HepG2 (cell line): ENCODE measurements around the gene SFRP2. TPM values are rescaled to one million over a fixed set of nuclear protein-coding genes. Genes with fewer than 3 reads are reported as not detected.

Experiments
- ATAC-seq: fragments of 200-7000 bp; cut with Tn5 transposase; 3 replicates; pipeline ENCODE4 v1.9.1; 2020; ENCODE audit warnings: mild to moderate bottlenecking, moderate library complexity
- BruUV-seq: library from RNA; stranded (reverse); fragments of 400-500 nt; replicated peaks from 2 replicates; lab custom pipeline; 2021; lab: Mats Ljungman, UMichigan
- CTCF ChIA-PET: fragments of 300-600 bp; formaldehyde crosslinking; extraction: SDS; loops from one replicate; lab custom pipeline; 2021; ENCODE audit warnings: low total read pairs, inconsistent platforms, low intra/inter-chr PET ratio; lab: Yijun Ruan, JAX
- POLR2A ChIA-PET: fragments of 350-600 bp; sonication (Branson Sonifier 250); formaldehyde crosslinking; loops from one replicate; lab custom pipeline; 2020; ENCODE audit warnings: antibody characterized with exemption, inconsistent platforms; lab: Yijun Ruan, JAX
- DNase-seq: peaks from one replicate; pipeline ENCODE4 v3.0.0-alpha.2; 2015; ENCODE audit warnings: low spot score
- FAIRE-seq: peaks from 3 replicates; lab custom pipeline; 2011; peaks lifted over from hg19 to GRCh38; lab: Jason Lieb, UNC
- H2AFZ ChIP-seq: one replicate; pipeline ENCODE4 v1.6.1; 2011; ENCODE audit warnings: low read length, inconsistent platforms
- H3K27ac ChIP-seq: fragments of 300-600 bp; 3 replicates; pipeline ENCODE4 v1.8.0; 2011; ENCODE audit warnings: mixed run types, mild to moderate bottlenecking, mixed read lengths, low read length, inconsistent platforms; ENCODE audit not compliant: insufficient read depth; ENCODE audit errors: extremely low read length
- H3K27me3 ChIP-seq, 2 experiments: fragments of 200-600 bp in 1 of 2; 2 replicates in 1 of 2; 3 replicates in 1 of 2; pipeline versions ENCODE4 v1.6.0 to v1.8.0; 2011; ENCODE audit warnings: low read length in 2 of 2, mild to moderate bottlenecking in 2 of 2, moderate library complexity in 2 of 2, inconsistent platforms in 1 of 2; ENCODE audit not compliant: insufficient read depth in 2 of 2, control insufficient read depth in 1 of 2
- H3K36me3 ChIP-seq, 2 experiments: fragments of 200-600 bp in 1 of 2; replicated peaks in 1 of 2; 2 replicates in 1 of 2; 3 replicates in 1 of 2; pipeline versions ENCODE4 v1.5.1 to v1.8.0; 2011; ENCODE audit warnings: low read length in 2 of 2, inconsistent platforms in 1 of 2; ENCODE audit not compliant: insufficient read depth in 2 of 2, control insufficient read depth in 1 of 2
- H3K4me1 ChIP-seq: 2 replicates; pipeline ENCODE4 v1.5.1; 2012; ENCODE audit warnings: low read length, inconsistent platforms; ENCODE audit not compliant: insufficient read depth
- H3K4me2 ChIP-seq: 2 replicates; pipeline ENCODE4 v1.6.0; 2011; ENCODE audit warnings: low read depth, low read length, inconsistent platforms
- H3K4me3 ChIP-seq, 3 experiments: fragments of 200-600 bp in 1 of 3; sonication (generic), shearing (Covaris generic) in 1 of 3; replicated peaks in 1 of 3; 2 replicates each; pipeline ENCODE4 v1.5.1; 2011 to 2016; ENCODE audit warnings: low read length in 3 of 3, inconsistent platforms in 2 of 3, low read depth in 2 of 3, mild to moderate bottlenecking in 2 of 3, control low read depth in 1 of 3, mixed read lengths in 1 of 3; ENCODE audit not compliant: insufficient read depth in 1 of 3
- H3K79me2 ChIP-seq: one replicate; pipeline ENCODE4 v1.6.1; 2011; ENCODE audit warnings: low read length, inconsistent platforms; ENCODE audit not compliant: insufficient read depth
- H3K9ac ChIP-seq: 2 replicates; pipeline ENCODE4 v1.6.0; 2011; ENCODE audit warnings: mild to moderate bottlenecking, low read depth, low read length, inconsistent platforms; ENCODE audit not compliant: insufficient read depth
- H3K9me3 ChIP-seq: 2 replicates; pipeline ENCODE4 v1.5.1; 2012; ENCODE audit warnings: mild to moderate bottlenecking, low read length
- H4K20me1 ChIP-seq: 2 replicates; pipeline ENCODE4 v1.6.0; 2011; ENCODE audit warnings: inconsistent platforms, mild to moderate bottlenecking, low read length, moderate library complexity; ENCODE audit not compliant: insufficient read depth
- ASH2L ChIP-seq: fragments of 300-600, 200-600 bp; sonication (generic); IDR thresholded peaks from 2 replicates; pipeline ENCODE4 v1.7.0; 2017; ENCODE audit warnings: low read depth, mild to moderate bottlenecking, moderate library complexity, mixed read lengths, low read length; ENCODE audit not compliant: insufficient read length
- SP2 ChIP-seq: sonication (generic); formaldehyde crosslinking; IDR thresholded peaks from 2 replicates; pipeline ENCODE4 v1.5.1; 2020; ENCODE audit warnings: mild to moderate bottlenecking, missing genetic modification reagents
- ZKSCAN5 ChIP-seq: sonication (generic); formaldehyde crosslinking; IDR thresholded peaks from 2 replicates; pipeline ENCODE4 v1.5.1; 2020; ENCODE audit warnings: mild to moderate bottlenecking, missing genetic modification reagents
- ZNF816 ChIP-seq: sonication (generic); formaldehyde crosslinking; IDR thresholded peaks from 2 replicates; pipeline ENCODE4 v1.8.0; 2022; ENCODE audit warnings: missing genetic modification reagents, mild to moderate bottlenecking, borderline replicate concordance
- WGBS: methylation state at CpG from one replicate; pipeline ENCODE4 v1.1.6; 2017; ENCODE audit warnings: low lambda C conversion rate; 5-methylcytosine and 5-hydroxymethylcytosine counted together
- in situ Hi-C: cut with HindIII; loops from 2 replicates; pipeline ENCODE4 v1.10.0; 2017; ENCODE audit warnings: low pct_unique_long_range_greater_than_20kb; ENCODE audit not compliant: extremely low pct_ligation_motif_present
- intact Hi-C: fragments of 100-400 bp; cut with micrococcal nuclease; formaldehyde crosslinking; loops from one replicate; pipeline ENCODE4 v1.10.0; 2022; ENCODE audit not compliant: unreplicated experiment
- polyA plus RNA-seq, 8 experiments: library from polyadenylated mRNA; depleted of rRNA in 3 of 8; stranded (reverse) in 7 of 8; unstranded in 1 of 8; fragments of >200 nt; fragmentation: Illumina TruSeq in 4 of 8; extraction: Trizol in 4 of 8; gene quantifications; 2 replicates each; pipeline versions ENCODE4 v1.2.1 to v1.2.3, GENCODE V29; 2011 to 2016; ENCODE audit warnings: low read depth in 4 of 8, missing spikeins in 1 of 8, mixed read lengths in 1 of 8; ENCODE audit not compliant: insufficient read depth in 1 of 8
- total RNA-seq, 5 experiments: library from RNA; depleted of rRNA; stranded (reverse); fragments of >200 nt; fragmentation: Illumina TruSeq; extraction: Trizol; gene quantifications; 2 replicates each; pipeline ENCODE4 v1.2.3, GENCODE V29; 2016; ENCODE audit warnings: low read depth in 1 of 5
- TF ChIP-seq, protein P1 (sequence below): sonication (generic); formaldehyde crosslinking; IDR thresholded peaks from 2 replicates; pipeline ENCODE4 v1.8.1; 2023; ENCODE audit warnings: mild to moderate bottlenecking, moderate library complexity, missing genetic modification reagents
- TF ChIP-seq, protein P2 (sequence below): sonication (generic); formaldehyde crosslinking; IDR thresholded peaks from 2 replicates; pipeline ENCODE4 v1.4.0; 2020; ENCODE audit warnings: missing genetic modification reagents
- TF ChIP-seq, protein P3 (sequence below): conservative IDR thresholded peaks from 2 replicates; pipeline ENCODE4 v1.6.1; 2018; ENCODE audit warnings: missing genetic modification reagents
- TF ChIP-seq, protein P4 (sequence below): sonication (generic); formaldehyde crosslinking; IDR thresholded peaks from 2 replicates; pipeline ENCODE4 v1.4.0; 2020; ENCODE audit warnings: missing genetic modification reagents

Gene SFRP2
- total and polyA plus RNA-seq, 2 of the 13 experiments (the other 11 are each of a cell fraction or from before 2014, with no cell fraction given): not detected

DNA sequence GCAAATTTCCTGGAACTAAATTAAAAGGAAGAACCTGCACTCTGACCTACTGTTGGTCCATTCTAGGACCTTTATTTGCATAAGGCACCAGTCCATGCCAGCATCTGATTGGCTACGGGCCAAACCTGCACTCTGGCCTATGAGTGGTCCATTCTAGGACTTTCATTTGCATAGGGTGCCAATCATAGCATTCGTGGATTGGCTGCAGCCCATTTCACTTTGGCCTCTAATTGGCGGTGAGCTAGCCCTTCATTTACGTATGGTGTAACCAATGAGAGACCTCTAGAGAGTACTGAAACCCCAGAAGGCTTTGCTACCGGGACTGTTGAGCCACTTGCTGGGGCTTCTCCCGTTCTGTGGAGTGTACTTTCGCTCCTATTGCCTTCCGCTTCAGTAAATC, 23.0 kb downstream of the SFRP2 start:
- H3K4me3 ChIP-seq: no peak overlapping the region
- WGBS: 43% methylated on average over 3 of the region's 8 CpGs
- no peak overlapping the region for H3K4me2 ChIP-seq
- DNase-seq (no peak), ATAC-seq (no peak), FAIRE-seq (no peak)
- no peaks in the 10 kb centered on the region for H4K20me1 ChIP-seq
- H3K27me3 ChIP-seq: no peaks in the 10 kb centered on the region; a peak in 1 of 5 replicates
- H3K4me1 ChIP-seq: no peaks in the 10 kb centered on the region
- intact Hi-C loops: no loop called here
- no peaks in the 10 kb centered on the region for H3K36me3 ChIP-seq
- no peaks in the 10 kb centered on the region for H3K79me2 ChIP-seq
- CTCF ChIA-PET: no interaction called here
- H3K27ac ChIP-seq: no peak overlapping the region
- H3K9me3 ChIP-seq: no peaks in the 10 kb centered on the region
- in situ Hi-C loops: no loop called here
- TF ChIP-seq, protein P1, sequence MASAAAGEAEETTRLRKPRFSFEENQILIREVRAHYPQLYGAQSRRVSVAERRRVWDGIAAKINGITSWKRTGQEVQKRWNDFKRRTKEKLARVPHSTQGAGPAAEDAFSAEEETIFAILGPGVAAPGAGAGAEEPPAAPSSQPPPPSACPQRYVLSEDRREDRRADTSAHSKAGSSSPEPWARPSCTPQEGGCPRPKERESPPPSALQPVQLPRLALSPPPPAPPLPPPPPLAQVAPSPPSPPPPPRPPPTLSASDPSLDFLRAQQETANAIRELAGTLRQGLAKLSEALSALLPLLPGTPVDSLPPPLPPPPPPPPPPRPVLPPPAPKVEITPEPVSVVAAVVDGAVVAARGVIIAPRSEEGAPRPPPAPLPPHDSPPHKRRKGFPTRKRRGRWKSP (CRISPR knock-in tag): no peak
- no peak for TF ChIP-seq SP2 (CRISPR knock-in tag)
- TF ChIP-seq, protein P2, sequence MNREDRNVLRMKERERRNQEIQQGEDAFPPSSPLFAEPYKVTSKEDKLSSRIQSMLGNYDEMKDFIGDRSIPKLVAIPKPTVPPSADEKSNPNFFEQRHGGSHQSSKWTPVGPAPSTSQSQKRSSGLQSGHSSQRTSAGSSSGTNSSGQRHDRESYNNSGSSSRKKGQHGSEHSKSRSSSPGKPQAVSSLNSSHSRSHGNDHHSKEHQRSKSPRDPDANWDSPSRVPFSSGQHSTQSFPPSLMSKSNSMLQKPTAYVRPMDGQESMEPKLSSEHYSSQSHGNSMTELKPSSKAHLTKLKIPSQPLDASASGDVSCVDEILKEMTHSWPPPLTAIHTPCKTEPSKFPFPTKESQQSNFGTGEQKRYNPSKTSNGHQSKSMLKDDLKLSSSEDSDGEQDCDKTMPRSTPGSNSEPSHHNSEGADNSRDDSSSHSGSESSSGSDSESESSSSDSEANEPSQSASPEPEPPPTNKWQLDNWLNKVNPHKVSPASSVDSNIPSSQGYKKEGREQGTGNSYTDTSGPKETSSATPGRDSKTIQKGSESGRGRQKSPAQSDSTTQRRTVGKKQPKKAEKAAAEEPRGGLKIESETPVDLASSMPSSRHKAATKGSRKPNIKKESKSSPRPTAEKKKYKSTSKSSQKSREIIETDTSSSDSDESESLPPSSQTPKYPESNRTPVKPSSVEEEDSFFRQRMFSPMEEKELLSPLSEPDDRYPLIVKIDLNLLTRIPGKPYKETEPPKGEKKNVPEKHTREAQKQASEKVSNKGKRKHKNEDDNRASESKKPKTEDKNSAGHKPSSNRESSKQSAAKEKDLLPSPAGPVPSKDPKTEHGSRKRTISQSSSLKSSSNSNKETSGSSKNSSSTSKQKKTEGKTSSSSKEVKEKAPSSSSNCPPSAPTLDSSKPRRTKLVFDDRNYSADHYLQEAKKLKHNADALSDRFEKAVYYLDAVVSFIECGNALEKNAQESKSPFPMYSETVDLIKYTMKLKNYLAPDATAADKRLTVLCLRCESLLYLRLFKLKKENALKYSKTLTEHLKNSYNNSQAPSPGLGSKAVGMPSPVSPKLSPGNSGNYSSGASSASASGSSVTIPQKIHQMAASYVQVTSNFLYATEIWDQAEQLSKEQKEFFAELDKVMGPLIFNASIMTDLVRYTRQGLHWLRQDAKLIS (CRISPR knock-in tag): no peak
- TF ChIP-seq ASH2L: no peak
- TF ChIP-seq, protein P3, sequence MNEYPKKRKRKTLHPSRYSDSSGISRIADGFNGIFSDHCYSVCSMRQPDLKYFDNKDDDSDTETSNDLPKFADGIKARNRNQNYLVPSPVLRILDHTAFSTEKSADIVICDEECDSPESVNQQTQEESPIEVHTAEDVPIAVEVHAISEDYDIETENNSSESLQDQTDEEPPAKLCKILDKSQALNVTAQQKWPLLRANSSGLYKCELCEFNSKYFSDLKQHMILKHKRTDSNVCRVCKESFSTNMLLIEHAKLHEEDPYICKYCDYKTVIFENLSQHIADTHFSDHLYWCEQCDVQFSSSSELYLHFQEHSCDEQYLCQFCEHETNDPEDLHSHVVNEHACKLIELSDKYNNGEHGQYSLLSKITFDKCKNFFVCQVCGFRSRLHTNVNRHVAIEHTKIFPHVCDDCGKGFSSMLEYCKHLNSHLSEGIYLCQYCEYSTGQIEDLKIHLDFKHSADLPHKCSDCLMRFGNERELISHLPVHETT: no peak
- TF ChIP-seq ZNF816 (CRISPR knock-in tag): no peak
- TF ChIP-seq, protein P4, sequence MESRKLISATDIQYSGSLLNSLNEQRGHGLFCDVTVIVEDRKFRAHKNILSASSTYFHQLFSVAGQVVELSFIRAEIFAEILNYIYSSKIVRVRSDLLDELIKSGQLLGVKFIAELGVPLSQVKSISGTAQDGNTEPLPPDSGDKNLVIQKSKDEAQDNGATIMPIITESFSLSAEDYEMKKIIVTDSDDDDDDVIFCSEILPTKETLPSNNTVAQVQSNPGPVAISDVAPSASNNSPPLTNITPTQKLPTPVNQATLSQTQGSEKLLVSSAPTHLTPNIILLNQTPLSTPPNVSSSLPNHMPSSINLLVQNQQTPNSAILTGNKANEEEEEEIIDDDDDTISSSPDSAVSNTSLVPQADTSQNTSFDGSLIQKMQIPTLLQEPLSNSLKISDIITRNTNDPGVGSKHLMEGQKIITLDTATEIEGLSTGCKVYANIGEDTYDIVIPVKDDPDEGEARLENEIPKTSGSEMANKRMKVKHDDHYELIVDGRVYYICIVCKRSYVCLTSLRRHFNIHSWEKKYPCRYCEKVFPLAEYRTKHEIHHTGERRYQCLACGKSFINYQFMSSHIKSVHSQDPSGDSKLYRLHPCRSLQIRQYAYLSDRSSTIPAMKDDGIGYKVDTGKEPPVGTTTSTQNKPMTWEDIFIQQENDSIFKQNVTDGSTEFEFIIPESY (CRISPR knock-in tag): no peak
- no peak for TF ChIP-seq ZKSCAN5 (CRISPR knock-in tag)
- H2AFZ ChIP-seq: no peak overlapping the region
- POLR2A ChIA-PET: no interaction called here
- no TSS peak for BruUV-seq
- H3K9ac ChIP-seq: no peak overlapping the region
